Measurements from ENCODE around the gene CD3D. TPM values are rescaled to one million over a fixed set of nuclear protein-coding genes. Genes with fewer than 3 reads are reported as not detected.

Gene CD3D
- total RNA-seq, 1 experiment from 2014 or later = 0.33 TPM

DNA sequence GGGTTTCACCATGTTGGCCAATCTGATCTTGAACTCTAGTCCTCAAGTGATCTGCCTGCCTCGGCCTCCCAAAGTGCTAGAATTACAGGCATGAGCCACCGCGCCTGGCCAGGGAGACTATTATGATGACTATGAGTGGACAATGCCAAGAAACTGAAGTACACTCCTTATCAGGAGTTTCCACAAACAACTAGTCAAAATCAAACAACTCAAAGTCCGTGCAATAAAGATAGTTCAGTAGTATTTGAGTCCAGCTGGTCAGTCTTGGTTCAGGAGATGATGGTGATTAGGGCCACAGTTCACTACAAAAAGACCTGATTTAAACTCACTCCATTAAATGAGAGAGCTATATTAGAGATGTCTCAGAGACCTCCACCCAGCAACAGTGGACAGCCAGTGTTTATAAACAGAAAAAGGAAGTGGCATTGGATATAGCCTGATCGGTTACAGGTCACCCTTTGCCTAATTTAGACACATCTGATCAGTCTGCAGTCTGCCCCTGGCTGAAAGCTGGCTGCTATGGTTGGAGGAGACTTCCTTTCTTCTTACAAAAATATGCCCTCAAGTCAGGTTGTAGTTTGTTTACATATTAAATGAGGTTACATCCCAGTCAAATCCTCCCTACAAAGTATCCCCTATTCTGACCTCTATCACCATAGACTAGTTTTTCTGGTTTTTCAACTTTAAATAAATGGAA is 21.0 kb downstream of the CD3D start:
- ATAC-seq = no peak
- CTCF ChIA-PET = interaction anchor here (1.4 kb wide), 1 partner anchor 123 kb away, joined by 3 read pairs; no protein-coding TSS in a partner anchor
- peaks cover 16% of the 10 kb centered on the region for H3K4me1 Mint-ChIP-seq

DNA sequence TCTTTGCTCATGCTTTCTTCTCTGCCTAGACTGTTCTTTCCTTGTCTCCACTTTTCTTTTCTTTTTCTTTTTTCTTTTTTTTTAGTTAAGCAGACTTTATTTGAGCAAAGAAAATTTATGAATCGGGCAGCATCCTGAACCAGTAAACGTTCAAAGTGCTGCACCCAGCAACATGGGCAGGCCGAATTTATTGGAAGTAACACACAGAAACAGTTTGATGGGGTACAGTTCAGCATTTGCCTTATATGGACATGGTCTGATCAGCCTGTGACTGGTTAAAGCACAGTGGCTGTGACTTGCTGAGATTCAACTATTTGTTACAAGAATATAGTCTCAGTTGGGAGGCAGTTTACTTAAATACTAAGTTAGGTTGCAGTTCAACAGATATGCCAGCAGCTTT is 22.0 kb downstream of the CD3D start:
- ChIA-PET POLR2A (no interaction called here), CTCF (no interaction called here)
- Mint-ChIP-seq H3K36me3 (0 out of 2 replicates have a peak, but pooled peaks cover 3% of the 10 kb centered on the region), H3K9me3 (peaks cover 7% of the 10 kb centered on the region), H3K4me3 (no peak overlapping the region), H3K27ac (no peak overlapping the region), H3K27me3 (ENCODE audit: low read depth) (peaks cover 19% of the 10 kb centered on the region), H3K4me1 (peaks cover 26% of the 10 kb centered on the region)
- ATAC-seq (no peak), DNase-seq (ENCODE audit: low spot score) (no peak)
- TF ChIP-seq SP1 (CRISPR knock-in tag; conservative IDR thresholded peaks at IDR 0.05) = no peak
- TF ChIP-seq, protein P1, sequence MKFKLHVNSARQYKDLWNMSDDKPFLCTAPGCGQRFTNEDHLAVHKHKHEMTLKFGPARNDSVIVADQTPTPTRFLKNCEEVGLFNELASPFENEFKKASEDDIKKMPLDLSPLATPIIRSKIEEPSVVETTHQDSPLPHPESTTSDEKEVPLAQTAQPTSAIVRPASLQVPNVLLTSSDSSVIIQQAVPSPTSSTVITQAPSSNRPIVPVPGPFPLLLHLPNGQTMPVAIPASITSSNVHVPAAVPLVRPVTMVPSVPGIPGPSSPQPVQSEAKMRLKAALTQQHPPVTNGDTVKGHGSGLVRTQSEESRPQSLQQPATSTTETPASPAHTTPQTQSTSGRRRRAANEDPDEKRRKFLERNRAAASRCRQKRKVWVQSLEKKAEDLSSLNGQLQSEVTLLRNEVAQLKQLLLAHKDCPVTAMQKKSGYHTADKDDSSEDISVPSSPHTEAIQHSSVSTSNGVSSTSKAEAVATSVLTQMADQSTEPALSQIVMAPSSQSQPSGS (CRISPR knock-in tag; IDR thresholded peaks at IDR 0.05; ENCODE audit: borderline replicate concordance, low read depth) = no peak
- TF ChIP-seq NR3C1 (CRISPR knock-in tag; conservative IDR thresholded peaks at IDR 0.05; ENCODE audit: low read depth) = no peak
- no peak for TF ChIP-seq TCF7 (CRISPR knock-in tag; IDR thresholded peaks at IDR 0.05; ENCODE audit: low read depth)
- TF ChIP-seq, protein P2, sequence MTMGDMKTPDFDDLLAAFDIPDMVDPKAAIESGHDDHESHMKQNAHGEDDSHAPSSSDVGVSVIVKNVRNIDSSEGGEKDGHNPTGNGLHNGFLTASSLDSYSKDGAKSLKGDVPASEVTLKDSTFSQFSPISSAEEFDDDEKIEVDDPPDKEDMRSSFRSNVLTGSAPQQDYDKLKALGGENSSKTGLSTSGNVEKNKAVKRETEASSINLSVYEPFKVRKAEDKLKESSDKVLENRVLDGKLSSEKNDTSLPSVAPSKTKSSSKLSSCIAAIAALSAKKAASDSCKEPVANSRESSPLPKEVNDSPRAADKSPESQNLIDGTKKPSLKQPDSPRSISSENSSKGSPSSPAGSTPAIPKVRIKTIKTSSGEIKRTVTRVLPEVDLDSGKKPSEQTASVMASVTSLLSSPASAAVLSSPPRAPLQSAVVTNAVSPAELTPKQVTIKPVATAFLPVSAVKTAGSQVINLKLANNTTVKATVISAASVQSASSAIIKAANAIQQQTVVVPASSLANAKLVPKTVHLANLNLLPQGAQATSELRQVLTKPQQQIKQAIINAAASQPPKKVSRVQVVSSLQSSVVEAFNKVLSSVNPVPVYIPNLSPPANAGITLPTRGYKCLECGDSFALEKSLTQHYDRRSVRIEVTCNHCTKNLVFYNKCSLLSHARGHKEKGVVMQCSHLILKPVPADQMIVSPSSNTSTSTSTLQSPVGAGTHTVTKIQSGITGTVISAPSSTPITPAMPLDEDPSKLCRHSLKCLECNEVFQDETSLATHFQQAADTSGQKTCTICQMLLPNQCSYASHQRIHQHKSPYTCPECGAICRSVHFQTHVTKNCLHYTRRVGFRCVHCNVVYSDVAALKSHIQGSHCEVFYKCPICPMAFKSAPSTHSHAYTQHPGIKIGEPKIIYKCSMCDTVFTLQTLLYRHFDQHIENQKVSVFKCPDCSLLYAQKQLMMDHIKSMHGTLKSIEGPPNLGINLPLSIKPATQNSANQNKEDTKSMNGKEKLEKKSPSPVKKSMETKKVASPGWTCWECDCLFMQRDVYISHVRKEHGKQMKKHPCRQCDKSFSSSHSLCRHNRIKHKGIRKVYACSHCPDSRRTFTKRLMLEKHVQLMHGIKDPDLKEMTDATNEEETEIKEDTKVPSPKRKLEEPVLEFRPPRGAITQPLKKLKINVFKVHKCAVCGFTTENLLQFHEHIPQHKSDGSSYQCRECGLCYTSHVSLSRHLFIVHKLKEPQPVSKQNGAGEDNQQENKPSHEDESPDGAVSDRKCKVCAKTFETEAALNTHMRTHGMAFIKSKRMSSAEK (CRISPR knock-in tag; IDR thresholded peaks at IDR 0.05; ENCODE audit: borderline replicate concordance) = no peak

More for the DNA sequence above, 21.0 kb downstream of the CD3D start:
- no peak for DNase-seq (ENCODE audit: low spot score)
- TF ChIP-seq ZNF263 (CRISPR knock-in tag; IDR thresholded peaks at IDR 0.05; ENCODE audit: low read depth) (no peak), HMGA2 (CRISPR knock-in tag; IDR thresholded peaks at IDR 0.05) (no peak), ZBTB21 (CRISPR knock-in tag; IDR thresholded peaks at IDR 0.05; ENCODE audit: borderline replicate concordance) (no peak), RORB (CRISPR knock-in tag; IDR thresholded peaks at IDR 0.05) (no peak), GABPB1 (CRISPR knock-in tag; IDR thresholded peaks at IDR 0.05) (no peak), ETV6 (CRISPR knock-in tag; IDR thresholded peaks at IDR 0.05) (no peak), SMAD3 (CRISPR knock-in tag; IDR thresholded peaks at IDR 0.05; ENCODE audit: borderline replicate concordance) (no peak), PRRX2 (CRISPR knock-in tag; IDR thresholded peaks at IDR 0.05) (no peak), ELF4 (CRISPR knock-in tag; IDR thresholded peaks at IDR 0.05; ENCODE audit: low read depth) (no peak), ZNF232 (CRISPR knock-in tag; IDR thresholded peaks at IDR 0.05) (no peak), RELA (CRISPR knock-in tag; IDR thresholded peaks at IDR 0.05; ENCODE audit: borderline replicate concordance) (no peak), FOXJ3 (CRISPR knock-in tag; IDR thresholded peaks at IDR 0.05; ENCODE audit: borderline replicate concordance) (no peak), NR2C2 (CRISPR knock-in tag; IDR thresholded peaks at IDR 0.05) (no peak), SOX15 (CRISPR knock-in tag; IDR thresholded peaks at IDR 0.05) (no peak), GRHL2 (CRISPR knock-in tag; IDR thresholded peaks at IDR 0.05; ENCODE audit: insufficient replicate concordance, severe bottlenecking) (no peak)
- TF ChIP-seq, protein P3, sequence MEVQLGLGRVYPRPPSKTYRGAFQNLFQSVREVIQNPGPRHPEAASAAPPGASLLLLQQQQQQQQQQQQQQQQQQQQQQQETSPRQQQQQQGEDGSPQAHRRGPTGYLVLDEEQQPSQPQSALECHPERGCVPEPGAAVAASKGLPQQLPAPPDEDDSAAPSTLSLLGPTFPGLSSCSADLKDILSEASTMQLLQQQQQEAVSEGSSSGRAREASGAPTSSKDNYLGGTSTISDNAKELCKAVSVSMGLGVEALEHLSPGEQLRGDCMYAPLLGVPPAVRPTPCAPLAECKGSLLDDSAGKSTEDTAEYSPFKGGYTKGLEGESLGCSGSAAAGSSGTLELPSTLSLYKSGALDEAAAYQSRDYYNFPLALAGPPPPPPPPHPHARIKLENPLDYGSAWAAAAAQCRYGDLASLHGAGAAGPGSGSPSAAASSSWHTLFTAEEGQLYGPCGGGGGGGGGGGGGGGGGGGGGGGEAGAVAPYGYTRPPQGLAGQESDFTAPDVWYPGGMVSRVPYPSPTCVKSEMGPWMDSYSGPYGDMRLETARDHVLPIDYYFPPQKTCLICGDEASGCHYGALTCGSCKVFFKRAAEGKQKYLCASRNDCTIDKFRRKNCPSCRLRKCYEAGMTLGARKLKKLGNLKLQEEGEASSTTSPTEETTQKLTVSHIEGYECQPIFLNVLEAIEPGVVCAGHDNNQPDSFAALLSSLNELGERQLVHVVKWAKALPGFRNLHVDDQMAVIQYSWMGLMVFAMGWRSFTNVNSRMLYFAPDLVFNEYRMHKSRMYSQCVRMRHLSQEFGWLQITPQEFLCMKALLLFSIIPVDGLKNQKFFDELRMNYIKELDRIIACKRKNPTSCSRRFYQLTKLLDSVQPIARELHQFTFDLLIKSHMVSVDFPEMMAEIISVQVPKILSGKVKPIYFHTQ (CRISPR knock-in tag; IDR thresholded peaks at IDR 0.05) = no peak
- TF ChIP-seq, protein P2 (CRISPR knock-in tag; IDR thresholded peaks at IDR 0.05; ENCODE audit: borderline replicate concordance) = no peak
- TF ChIP-seq, protein P4, sequence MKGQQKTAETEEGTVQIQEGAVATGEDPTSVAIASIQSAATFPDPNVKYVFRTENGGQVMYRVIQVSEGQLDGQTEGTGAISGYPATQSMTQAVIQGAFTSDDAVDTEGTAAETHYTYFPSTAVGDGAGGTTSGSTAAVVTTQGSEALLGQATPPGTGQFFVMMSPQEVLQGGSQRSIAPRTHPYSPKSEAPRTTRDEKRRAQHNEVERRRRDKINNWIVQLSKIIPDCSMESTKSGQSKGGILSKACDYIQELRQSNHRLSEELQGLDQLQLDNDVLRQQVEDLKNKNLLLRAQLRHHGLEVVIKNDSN (CRISPR knock-in tag; IDR thresholded peaks at IDR 0.05) = no peak
- TF ChIP-seq, protein P5, sequence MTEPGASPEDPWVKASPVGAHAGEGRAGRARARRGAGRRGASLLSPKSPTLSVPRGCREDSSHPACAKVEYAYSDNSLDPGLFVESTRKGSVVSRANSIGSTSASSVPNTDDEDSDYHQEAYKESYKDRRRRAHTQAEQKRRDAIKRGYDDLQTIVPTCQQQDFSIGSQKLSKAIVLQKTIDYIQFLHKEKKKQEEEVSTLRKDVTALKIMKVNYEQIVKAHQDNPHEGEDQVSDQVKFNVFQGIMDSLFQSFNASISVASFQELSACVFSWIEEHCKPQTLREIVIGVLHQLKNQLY (CRISPR knock-in tag; IDR thresholded peaks at IDR 0.05) = no peak
- TF ChIP-seq, protein P6, sequence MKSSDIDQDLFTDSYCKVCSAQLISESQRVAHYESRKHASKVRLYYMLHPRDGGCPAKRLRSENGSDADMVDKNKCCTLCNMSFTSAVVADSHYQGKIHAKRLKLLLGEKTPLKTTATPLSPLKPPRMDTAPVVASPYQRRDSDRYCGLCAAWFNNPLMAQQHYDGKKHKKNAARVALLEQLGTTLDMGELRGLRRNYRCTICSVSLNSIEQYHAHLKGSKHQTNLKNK (CRISPR knock-in tag; IDR thresholded peaks at IDR 0.05) = no peak
- no peak overlapping the region for H3K4me3 Mint-ChIP-seq
- no peak overlapping the region; the same call in 1 of the 2 replicates for H3K27ac Mint-ChIP-seq
- 0 out of 2 replicates have a peak, but pooled peaks cover 3% of the 10 kb centered on the region for H3K36me3 Mint-ChIP-seq
- POLR2A ChIA-PET = no interaction called here
- H3K9me3 Mint-ChIP-seq = peaks cover 7% of the 10 kb centered on the region
- H3K27me3 Mint-ChIP-seq (ENCODE audit: low read depth) = peaks cover 14% of the 10 kb centered on the region
